ENCODE measurements around the gene PEA15. TPM values are rescaled to one million over a fixed set of nuclear protein-coding genes. Genes with fewer than 3 reads are reported as not detected.
A peak's percentile ranks its signal among the peaks of the same experiment; 100 is the strongest.

The PEA15 gene
- total and polyA plus RNA-seq, 10 of the 15 experiments (the other 5 are each of a cell fraction or from before 2014, with no cell fraction given), result 15.1 to 269 (median 65.6) TPM

- peak; percentile 33; the same call in 1 of the 2 replicates for TF ChIP-seq BCL11A (IDR thresholded peaks at IDR 0.05; ENCODE audit: low read depth, low read length)
- TF ChIP-seq, protein P1, sequence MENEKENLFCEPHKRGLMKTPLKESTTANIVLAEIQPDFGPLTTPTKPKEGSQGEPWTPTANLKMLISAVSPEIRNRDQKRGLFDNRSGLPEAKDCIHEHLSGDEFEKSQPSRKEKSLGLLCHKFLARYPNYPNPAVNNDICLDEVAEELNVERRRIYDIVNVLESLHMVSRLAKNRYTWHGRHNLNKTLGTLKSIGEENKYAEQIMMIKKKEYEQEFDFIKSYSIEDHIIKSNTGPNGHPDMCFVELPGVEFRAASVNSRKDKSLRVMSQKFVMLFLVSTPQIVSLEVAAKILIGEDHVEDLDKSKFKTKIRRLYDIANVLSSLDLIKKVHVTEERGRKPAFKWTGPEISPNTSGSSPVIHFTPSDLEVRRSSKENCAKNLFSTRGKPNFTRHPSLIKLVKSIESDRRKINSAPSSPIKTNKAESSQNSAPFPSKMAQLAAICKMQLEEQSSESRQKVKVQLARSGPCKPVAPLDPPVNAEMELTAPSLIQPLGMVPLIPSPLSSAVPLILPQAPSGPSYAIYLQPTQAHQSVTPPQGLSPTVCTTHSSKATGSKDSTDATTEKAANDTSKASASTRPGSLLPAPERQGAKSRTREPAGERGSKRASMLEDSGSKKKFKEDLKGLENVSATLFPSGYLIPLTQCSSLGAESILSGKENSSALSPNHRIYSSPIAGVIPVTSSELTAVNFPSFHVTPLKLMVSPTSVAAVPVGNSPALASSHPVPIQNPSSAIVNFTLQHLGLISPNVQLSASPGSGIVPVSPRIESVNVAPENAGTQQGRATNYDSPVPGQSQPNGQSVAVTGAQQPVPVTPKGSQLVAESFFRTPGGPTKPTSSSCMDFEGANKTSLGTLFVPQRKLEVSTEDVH (IDR thresholded peaks at IDR 0.05; ENCODE audit: low read depth, partially characterized antibody), result no peak
- no peak; the same call in 1 of the 2 replicates for TF ChIP-seq ZBED1 (IDR thresholded peaks at IDR 0.05; ENCODE audit: borderline replicate concordance)
- TF ChIP-seq SUZ12 (IDR thresholded peaks at IDR 0.05; ENCODE audit: unreplicated experiment), result no peak
- TF ChIP-seq FOXK2 (IDR thresholded peaks at IDR 0.05), result no peak
- no peak for TF ChIP-seq ZBTB40 (IDR thresholded peaks at IDR 0.05; ENCODE audit: borderline replicate concordance)
- no peak for TF ChIP-seq SMC3 (IDR thresholded peaks at IDR 0.05; ENCODE audit: borderline replicate concordance, low read length)
- no peak for TF ChIP-seq PRDM15 (CRISPR knock-in tag; IDR thresholded peaks at IDR 0.05)
- no peak for TF ChIP-seq RBBP5 (conservative IDR thresholded peaks at IDR 0.05)
- 0 out of 2 replicates have a peak, but pooled peaks have one; percentile 33 for TF ChIP-seq TCF12 (IDR thresholded peaks at IDR 0.05; ENCODE audit: low read depth, low read length)
- TF ChIP-seq, protein P2, sequence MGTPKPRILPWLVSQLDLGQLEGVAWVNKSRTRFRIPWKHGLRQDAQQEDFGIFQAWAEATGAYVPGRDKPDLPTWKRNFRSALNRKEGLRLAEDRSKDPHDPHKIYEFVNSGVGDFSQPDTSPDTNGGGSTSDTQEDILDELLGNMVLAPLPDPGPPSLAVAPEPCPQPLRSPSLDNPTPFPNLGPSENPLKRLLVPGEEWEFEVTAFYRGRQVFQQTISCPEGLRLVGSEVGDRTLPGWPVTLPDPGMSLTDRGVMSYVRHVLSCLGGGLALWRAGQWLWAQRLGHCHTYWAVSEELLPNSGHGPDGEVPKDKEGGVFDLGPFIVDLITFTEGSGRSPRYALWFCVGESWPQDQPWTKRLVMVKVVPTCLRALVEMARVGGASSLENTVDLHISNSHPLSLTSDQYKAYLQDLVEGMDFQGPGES (IDR thresholded peaks at IDR 0.05), result no peak
- no peak for TF ChIP-seq SIX5 (IDR thresholded peaks at IDR 0.05; ENCODE audit: low read depth, low read length, severe bottlenecking)
- no peak for TF ChIP-seq SREBF2 (IDR thresholded peaks at IDR 0.05; ENCODE audit: low read length)
- TF ChIP-seq ETV6 (conservative IDR thresholded peaks at IDR 0.05 in 1 of 2, IDR thresholded peaks at IDR 0.05 in 1 of 2; ENCODE audit: borderline replicate concordance in 1 of 2, low read depth in 1 of 2), result no peak
- no peak for TF ChIP-seq BMI1 (IDR thresholded peaks at IDR 0.05; ENCODE audit: borderline replicate concordance)
- TF ChIP-seq PAX5 (IDR thresholded peaks at IDR 0.05; ENCODE audit: borderline replicate concordance, low read depth, low read length), result no peak
- TF ChIP-seq ZNF217 (IDR thresholded peaks at IDR 0.05), result peak; percentile 68; the same call in 1 of the 2 replicates
These were observed 500 bp upstream of the PEA15 start (continued) for GRCh38 chr1:160204526-160205241.

Data from GM12878 (cell line).